Loucy (cell line): ENCODE data around the gene TRPM1.
"Not testable (repeated sequence)": the region's sequence is repeated elsewhere in the genome, so short reads cannot be mapped to it uniquely, and the experiment has no call there.

Experiments used
- H2AFZ ChIP-seq: fragments of 200-600 bp; sonication (generic); 2 replicates; pipeline ENCODE4 v1.6.0; 2016; ENCODE audit warnings: antibody characterized with exemption, mild to moderate bottlenecking, low read length, moderate library complexity
- H3F3A ChIP-seq: fragments of 200-600 bp; 2 replicates; pipeline ENCODE4 v1.6.0; 2016; ENCODE audit warnings: antibody characterized with exemption, low read depth, mild to moderate bottlenecking
- H3K27me3 ChIP-seq: fragments of 200-600 bp; sonication (generic); 2 replicates; pipeline ENCODE4 v1.6.1; 2014; ENCODE audit warnings: low read length, mild to moderate bottlenecking; ENCODE audit not compliant: insufficient read depth, poor library complexity, severe bottlenecking
- H3K36me3 ChIP-seq: fragments of 200-600 bp; sonication (generic); 2 replicates; pipeline ENCODE4 v1.6.1; 2016; ENCODE audit warnings: low read length; ENCODE audit not compliant: insufficient read depth
- H3K4me1 ChIP-seq: fragments of 200-600 bp; sonication (generic); 2 replicates; pipeline ENCODE4 v1.5.1; 2014; ENCODE audit warnings: low read length, mild to moderate bottlenecking; ENCODE audit not compliant: insufficient read depth, poor library complexity, severe bottlenecking
- H3K4me2 ChIP-seq: fragments of 200-600 bp; sonication (generic); 2 replicates; pipeline ENCODE4 v1.6.0; 2014; ENCODE audit warnings: antibody characterized with exemption, low read length, low read depth, mild to moderate bottlenecking; ENCODE audit not compliant: poor library complexity, severe bottlenecking
- H3K4me3 ChIP-seq: fragments of 200-600 bp; sonication (generic); 2 replicates; pipeline ENCODE4 v1.5.1; 2014; ENCODE audit warnings: low read length, mild to moderate bottlenecking, mixed read lengths; ENCODE audit not compliant: poor library complexity, severe bottlenecking
- H3K79me2 ChIP-seq: fragments of 200-600 bp; sonication (generic); 2 replicates; pipeline ENCODE4 v1.6.1; 2014; ENCODE audit warnings: low read length; ENCODE audit not compliant: insufficient read depth
- H3K9ac ChIP-seq: fragments of 200-600 bp; sonication (generic); 2 replicates; pipeline ENCODE4 v1.6.0; 2014; ENCODE audit warnings: mild to moderate bottlenecking, low read depth, low read length, moderate library complexity; ENCODE audit not compliant: poor library complexity, severe bottlenecking
- H3K9me2 ChIP-seq: fragments of 200-600 bp; sonication (generic); replicated peaks from 2 replicates; pipeline ENCODE4 v1.6.1; 2016; ENCODE audit warnings: low read depth, low read length, mixed read lengths
- H3K9me3 ChIP-seq: fragments of 200-600 bp; sonication (generic); 2 replicates; pipeline ENCODE4 v1.6.1; 2014; ENCODE audit warnings: mild to moderate bottlenecking, antibody characterized with exemption, low read length, low read depth; ENCODE audit not compliant: insufficient read depth
- H4K20me1 ChIP-seq: fragments of 200-600 bp; sonication (generic); 2 replicates; pipeline ENCODE4 v1.6.0; 2014; ENCODE audit warnings: antibody characterized with exemption, low read length, mild to moderate bottlenecking; ENCODE audit not compliant: insufficient read depth, poor library complexity, severe bottlenecking
- EZH2phosphoT487 ChIP-seq: fragments of 200-600 bp; IDR thresholded peaks from 2 replicates; pipeline ENCODE4 v1.6.1; 2018; ENCODE audit warnings: antibody characterized with exemption, mild to moderate bottlenecking, moderate library complexity, borderline replicate concordance
- TF ChIP-seq, protein P1 (sequence below): fragments of 200-600 bp; sonication (generic); conservative IDR thresholded peaks from 2 replicates; pipeline ENCODE4 v1.5.1; 2014; ENCODE audit warnings: mild to moderate bottlenecking, antibody characterized with exemption, low read length

Gene TRPM1

DNA sequence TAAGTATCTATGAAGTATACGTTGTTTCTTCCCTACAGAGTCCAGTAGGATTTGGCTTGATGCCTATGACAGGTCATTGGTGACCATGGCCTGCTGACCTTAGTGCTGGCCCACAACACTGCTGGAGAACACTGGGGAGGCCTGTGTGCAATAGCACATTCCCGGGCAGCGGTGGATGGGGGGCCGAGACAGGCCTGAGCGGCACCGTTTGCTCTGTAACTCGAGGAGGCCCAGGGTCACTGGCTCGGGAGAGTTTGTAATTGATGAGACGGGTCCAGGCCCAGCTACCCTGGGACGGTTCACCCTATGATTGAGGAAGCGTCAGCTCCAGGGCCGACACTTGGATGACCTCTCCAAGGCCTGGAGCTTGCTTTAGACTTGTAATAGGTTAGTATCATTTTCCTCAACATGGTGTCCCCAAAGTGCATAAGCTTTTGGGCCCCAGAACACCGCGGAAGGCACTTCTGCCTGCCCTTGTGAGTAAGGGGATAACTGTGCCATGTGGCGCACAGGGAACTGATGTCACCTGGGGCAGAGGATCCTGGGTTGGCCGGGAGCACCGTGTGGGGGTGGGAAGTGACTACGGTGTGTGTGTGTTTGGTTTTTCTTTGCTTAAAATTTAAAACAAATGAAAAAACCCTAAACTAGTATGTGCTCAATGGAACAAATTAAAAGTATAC is 12.0 kb downstream of the TRPM1 start:
- Histone ChIP-seq H3K9me3 (no peaks in the 10 kb centered on the region), H3K9ac (no peak overlapping the region), H3F3A (no peaks in the 10 kb centered on the region), H3K4me2 (no peak overlapping the region), H3K4me1 (no peaks in the 10 kb centered on the region), H3K9me2 (no peaks in the 10 kb centered on the region), H3K27me3 (no peaks in the 10 kb centered on the region), H3K36me3 (no peaks in the 10 kb centered on the region), H2AFZ (no peak overlapping the region), H4K20me1 (no peaks in the 10 kb centered on the region), H3K79me2 (no peaks in the 10 kb centered on the region), H3K4me3 (no peak overlapping the region)
- TF ChIP-seq, protein P1, sequence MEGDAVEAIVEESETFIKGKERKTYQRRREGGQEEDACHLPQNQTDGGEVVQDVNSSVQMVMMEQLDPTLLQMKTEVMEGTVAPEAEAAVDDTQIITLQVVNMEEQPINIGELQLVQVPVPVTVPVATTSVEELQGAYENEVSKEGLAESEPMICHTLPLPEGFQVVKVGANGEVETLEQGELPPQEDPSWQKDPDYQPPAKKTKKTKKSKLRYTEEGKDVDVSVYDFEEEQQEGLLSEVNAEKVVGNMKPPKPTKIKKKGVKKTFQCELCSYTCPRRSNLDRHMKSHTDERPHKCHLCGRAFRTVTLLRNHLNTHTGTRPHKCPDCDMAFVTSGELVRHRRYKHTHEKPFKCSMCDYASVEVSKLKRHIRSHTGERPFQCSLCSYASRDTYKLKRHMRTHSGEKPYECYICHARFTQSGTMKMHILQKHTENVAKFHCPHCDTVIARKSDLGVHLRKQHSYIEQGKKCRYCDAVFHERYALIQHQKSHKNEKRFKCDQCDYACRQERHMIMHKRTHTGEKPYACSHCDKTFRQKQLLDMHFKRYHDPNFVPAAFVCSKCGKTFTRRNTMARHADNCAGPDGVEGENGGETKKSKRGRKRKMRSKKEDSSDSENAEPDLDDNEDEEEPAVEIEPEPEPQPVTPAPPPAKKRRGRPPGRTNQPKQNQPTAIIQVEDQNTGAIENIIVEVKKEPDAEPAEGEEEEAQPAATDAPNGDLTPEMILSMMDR = no peak
- no peak for TF ChIP-seq EZH2phosphoT487

DNA sequence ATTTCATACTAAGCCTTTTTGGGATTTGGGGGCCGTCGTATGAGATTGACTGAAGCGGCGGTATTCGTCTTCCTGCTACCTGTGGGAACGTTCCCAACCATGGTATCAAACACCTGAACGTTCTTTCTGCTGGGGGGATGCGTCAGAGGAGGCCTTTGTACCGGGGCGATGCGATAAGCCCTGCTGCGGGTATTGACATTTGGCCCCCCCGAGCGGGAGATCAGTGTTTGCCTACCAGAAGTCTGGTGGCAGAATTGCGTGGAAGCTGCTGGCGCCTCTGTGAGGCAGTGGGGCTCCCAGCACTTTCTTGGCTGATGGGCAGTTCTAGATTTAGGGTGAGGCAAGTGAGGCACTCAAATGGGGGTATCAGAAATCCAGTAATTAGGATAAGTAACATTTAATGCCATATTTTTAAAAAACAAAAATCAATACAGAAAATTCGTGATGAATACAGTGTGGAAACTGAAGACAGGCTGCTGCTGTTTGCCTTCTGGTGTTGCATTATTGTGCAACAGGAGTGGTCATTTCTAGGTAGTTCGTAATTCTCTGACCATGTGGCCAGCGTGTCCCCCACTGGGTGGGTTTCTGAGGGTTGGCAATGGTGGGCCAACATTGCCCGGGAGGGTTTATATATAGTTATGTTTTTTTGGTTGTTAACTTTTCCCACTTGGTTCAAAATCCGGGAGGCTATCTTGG is 12.7 kb downstream of the TRPM1 start:
- Histone ChIP-seq H4K20me1 (no peaks in the 10 kb centered on the region), H3K4me2 (no peak overlapping the region), H3K9ac (no peak overlapping the region), H3K4me1 (no peaks in the 10 kb centered on the region), H3K9me3 (no peaks in the 10 kb centered on the region), H3F3A (no peaks in the 10 kb centered on the region), H3K9me2 (no peaks in the 10 kb centered on the region), H3K4me3 (no peak overlapping the region), H3K27me3 (no peaks in the 10 kb centered on the region), H3K36me3 (no peaks in the 10 kb centered on the region), H2AFZ (no peak overlapping the region), H3K79me2 (no peaks in the 10 kb centered on the region)
- TF ChIP-seq, protein P1 = no peak
- TF ChIP-seq EZH2phosphoT487 = no peak

DNA sequence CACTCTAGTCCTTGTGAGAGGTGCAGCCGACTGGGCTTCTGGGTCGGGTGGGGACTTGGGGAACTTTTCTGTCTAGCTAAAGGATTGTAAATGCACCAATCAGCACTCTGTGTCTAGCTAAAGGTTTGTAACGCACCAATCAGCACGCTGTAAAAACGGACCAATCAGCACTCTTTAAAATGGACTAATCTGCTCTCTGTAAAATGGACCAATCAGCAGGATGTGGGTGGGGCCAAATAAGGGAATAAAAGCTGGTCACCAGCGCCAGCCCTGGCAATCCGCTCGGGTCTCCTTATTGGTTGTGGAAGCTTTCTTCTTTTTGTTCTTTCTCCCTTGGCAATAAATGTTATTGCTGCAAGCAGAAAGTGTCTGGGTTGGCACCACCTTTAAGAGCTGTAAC is 13.5 kb downstream of the TRPM1 start:
- H3K9ac ChIP-seq, H3K9me2 ChIP-seq, H3K27me3 ChIP-seq, H3F3A ChIP-seq, H4K20me1 ChIP-seq, H3K36me3 ChIP-seq, H3K79me2 ChIP-seq, H3K9me3 ChIP-seq, H3K4me3 ChIP-seq, H3K4me1 ChIP-seq, H2AFZ ChIP-seq, H3K4me2 ChIP-seq: not testable (repeated sequence)

DNA sequence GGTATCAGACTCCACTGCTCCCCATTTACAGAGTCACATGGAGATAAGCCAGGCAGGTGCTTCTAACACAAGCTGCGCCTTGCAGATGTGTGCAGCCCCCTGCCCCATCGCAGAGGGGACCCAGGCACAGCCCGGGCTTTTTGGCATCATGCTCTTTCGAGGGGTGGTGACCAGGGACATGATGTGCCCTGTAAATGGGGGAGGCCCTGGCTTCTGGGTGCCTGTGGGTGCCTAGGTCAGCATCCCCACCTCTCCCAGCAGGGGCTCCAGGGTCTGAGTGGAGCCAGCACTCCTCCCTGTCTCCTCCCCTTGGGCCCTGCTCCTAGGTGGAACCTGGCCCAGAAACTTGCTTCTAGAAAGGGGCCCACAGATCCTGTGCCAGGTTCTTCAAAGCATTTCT is 15.2 kb downstream of the TRPM1 start:
- Histone ChIP-seq H3K4me2 (no peak overlapping the region), H3K9me3 (no peaks in the 10 kb centered on the region), H4K20me1 (no peaks in the 10 kb centered on the region), H3K9me2 (no peaks in the 10 kb centered on the region), H3K27me3 (no peaks in the 10 kb centered on the region), H3K4me3 (no peak overlapping the region), H2AFZ (no peak overlapping the region), H3K79me2 (no peaks in the 10 kb centered on the region), H3K36me3 (no peaks in the 10 kb centered on the region), H3K4me1 (peaks cover 23% of the 10 kb centered on the region), H3K9ac (no peak overlapping the region), H3F3A (no peaks in the 10 kb centered on the region)
- TF ChIP-seq, protein P1 = no peak
- TF ChIP-seq EZH2phosphoT487 = no peak
